Skeletal muscle satellite cell (primary cell): ENCODE measurements around the gene MOB3B. TPM values are rescaled to one million over a fixed set of nuclear protein-coding genes. Genes with fewer than 3 reads are reported as not detected.

Source experiments
- H3K27me3 ChIP-seq: 2 replicates; pipeline ENCODE4 v1.7.0; 2013; ENCODE audit warnings: low read length; ENCODE audit not compliant: control insufficient read depth, insufficient read depth
- H3K36me3 ChIP-seq: 2 replicates; pipeline ENCODE4 v1.7.0; 2013; ENCODE audit warnings: mild to moderate bottlenecking, control low read depth, low read length; ENCODE audit not compliant: insufficient read depth
- H3K4me1 ChIP-seq: 2 replicates; pipeline ENCODE4 v1.7.0; 2013; ENCODE audit warnings: low read length; ENCODE audit not compliant: control insufficient read depth, insufficient read depth
- H3K4me2 ChIP-seq: 2 replicates; pipeline ENCODE4 v1.7.0; 2013; ENCODE audit warnings: mild to moderate bottlenecking, low read length
- H3K4me3 ChIP-seq: 2 replicates; pipeline ENCODE4 v1.7.0; 2013; ENCODE audit warnings: low read length
- H3K9ac ChIP-seq: 2 replicates; pipeline ENCODE4 v1.7.0; 2013; ENCODE audit warnings: mild to moderate bottlenecking, low read depth, low read length, moderate library complexity
- H3K9me3 ChIP-seq: replicated peaks from 2 replicates; pipeline ENCODE4 v1.7.0; 2013; ENCODE audit warnings: mild to moderate bottlenecking, control low read depth, low read length
- total RNA-seq: library from RNA; depleted of rRNA; stranded (reverse); fragments of >200 nt; gene quantifications from 2 replicates; pipeline ENCODE4 v1.2.3, GENCODE V29; 2012; rRNA removed

Gene MOB3B
- 0.22 and 0.25 TPM in 2 replicates for total RNA-seq

- Histone ChIP-seq H3K9ac (peak within 1 kb of the TSS; percentile 29), H3K9me3 (no peaks in the 10 kb centered on the region), H3K4me2 (peak within 1 kb of the TSS; percentile 99), H3K4me3 (peak within 1 kb of the TSS; percentile 73), H3K4me1 (peaks cover 7% of the 10 kb centered on the region), H3K36me3 (no peaks in the 10 kb centered on the region), H3K27me3 (peaks cover 52% of the 10 kb centered on the region)
These were observed at the start of gene MOB3B for GRCh38 chr9:27529316-27530278. Gene MOB3B, minus strand, starts transcription at chr9:27529814. Its CDS starts 74,264 bp downstream, at chr9:27455550.

GRCh38 chr9:27573634-27574590, 44.3 kb upstream of the MOB3B start:
- Histone ChIP-seq H3K4me1 (peaks cover 14% of the 10 kb centered on the region), H3K27me3 (peaks cover 5% of the 10 kb centered on the region), H3K9me3 (no peaks in the 10 kb centered on the region), H3K4me3 (peak overlapping the region; percentile 83), H3K9ac (peak overlapping the region; percentile 85), H3K36me3 (no peaks in the 10 kb centered on the region), H3K4me2 (peak overlapping the region; percentile 78)

- H3K27me3 ChIP-seq: peaks cover 5% of the 10 kb centered on the region
- no peaks in the 10 kb centered on the region for H3K9me3 ChIP-seq
- H3K36me3 ChIP-seq: no peaks in the 10 kb centered on the region
- H3K9ac ChIP-seq: peak within 1 kb of the TSS; percentile 85
- peak within 1 kb of the TSS; percentile 83 for H3K4me3 ChIP-seq
- peaks cover 14% of the 10 kb centered on the region for H3K4me1 ChIP-seq
- peak within 1 kb of the TSS; percentile 91 for H3K4me2 ChIP-seq
These were observed 43.5 kb upstream of the MOB3B start, which contains the start of gene C9orf72 for GRCh38 chr9:27572918-27573633. Gene C9orf72, minus strand, starts transcription at chr9:27573481. Its CDS starts 6,361 bp downstream, at chr9:27567120.

DNA sequence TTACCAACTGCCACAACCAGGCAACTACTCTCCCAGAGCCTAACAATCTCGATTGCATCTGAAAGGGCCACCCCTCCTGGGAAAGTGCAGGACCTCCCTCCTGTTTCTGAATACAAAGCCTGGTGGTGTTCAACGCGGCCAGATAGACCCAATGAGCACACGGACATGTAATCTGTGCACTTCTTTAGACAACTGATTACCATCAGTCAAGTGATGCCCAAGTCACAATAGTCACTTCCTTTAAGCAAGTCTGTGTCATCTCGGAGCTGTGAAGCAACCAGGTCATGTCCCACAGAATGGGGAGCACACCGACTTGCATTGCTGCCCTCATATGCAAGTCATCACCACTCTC, 42.9 kb upstream of the MOB3B start:
- Histone ChIP-seq H3K4me1 (peaks cover 14% of the 10 kb centered on the region), H3K4me2 (peak overlapping the region; percentile 91), H3K9ac (peak overlapping the region; percentile 85), H3K4me3 (peak overlapping the region; percentile 83), H3K9me3 (no peaks in the 10 kb centered on the region), H3K27me3 (peaks cover 5% of the 10 kb centered on the region), H3K36me3 (no peaks in the 10 kb centered on the region)

DNA sequence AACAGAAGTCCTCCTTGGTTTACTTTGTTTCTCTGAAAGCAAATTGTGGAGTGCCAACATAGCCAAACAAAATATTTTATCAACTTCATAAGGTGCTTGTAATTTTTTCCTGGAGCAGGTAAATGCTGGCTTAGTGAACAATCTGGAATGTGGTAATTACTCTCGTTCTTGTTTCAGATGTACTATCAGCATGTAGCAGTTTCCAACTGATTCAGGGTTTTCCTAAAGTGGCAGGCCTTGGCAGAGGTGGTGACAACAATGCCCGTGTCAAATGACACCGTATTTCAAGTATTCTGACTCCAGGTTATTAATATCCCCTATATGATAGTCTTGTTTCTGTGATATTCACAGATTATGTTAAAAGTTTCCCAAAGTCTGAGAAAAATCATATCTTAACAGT, 42.4 kb upstream of the MOB3B start:
- Histone ChIP-seq H3K4me1 (peaks cover 14% of the 10 kb centered on the region), H3K4me3 (peak overlapping the region; percentile 83)

GRCh38 chr9:27571011-27571410, 41.4 kb upstream of the MOB3B start:
- Histone ChIP-seq H3K9ac (no peak overlapping the region), H3K36me3 (no peaks in the 10 kb centered on the region), H3K9me3 (no peaks in the 10 kb centered on the region), H3K4me3 (no peak overlapping the region), H3K27me3 (peaks cover 5% of the 10 kb centered on the region), H3K4me2 (no peak overlapping the region), H3K4me1 (peaks cover 14% of the 10 kb centered on the region)

More for the DNA sequence above, 42.4 kb upstream of the MOB3B start:
- peak overlapping the region; percentile 91 for H3K4me2 ChIP-seq
- H3K9me3 ChIP-seq: no peaks in the 10 kb centered on the region
- no peaks in the 10 kb centered on the region for H3K36me3 ChIP-seq
- peaks cover 5% of the 10 kb centered on the region for H3K27me3 ChIP-seq
- H3K9ac ChIP-seq: peak overlapping the region; percentile 85

DNA sequence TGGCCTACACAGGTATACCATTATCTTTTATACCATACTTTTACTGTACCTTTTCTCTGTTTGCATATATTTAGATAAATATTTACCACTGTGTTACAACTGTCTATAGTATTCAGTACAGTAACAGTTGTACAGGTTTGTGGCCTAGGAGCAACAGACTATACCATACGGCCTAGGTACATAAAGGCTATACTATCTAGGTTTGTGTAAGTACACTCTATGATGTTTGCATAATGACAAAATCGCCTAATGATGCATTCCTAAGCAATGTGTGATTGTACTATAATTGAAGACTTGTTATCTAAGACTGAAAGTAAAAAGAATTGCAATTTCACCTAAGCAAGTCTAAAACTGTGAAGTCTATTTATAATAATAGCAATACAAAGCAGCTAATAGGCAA, 39.8 kb upstream of the MOB3B start:
- Histone ChIP-seq H3K4me2 (no peak overlapping the region), H3K27me3 (peaks cover under 1% of the 10 kb centered on the region), H3K9me3 (no peaks in the 10 kb centered on the region), H3K36me3 (no peaks in the 10 kb centered on the region), H3K4me3 (no peak overlapping the region), H3K9ac (no peak overlapping the region), H3K4me1 (peaks cover 13% of the 10 kb centered on the region)

DNA sequence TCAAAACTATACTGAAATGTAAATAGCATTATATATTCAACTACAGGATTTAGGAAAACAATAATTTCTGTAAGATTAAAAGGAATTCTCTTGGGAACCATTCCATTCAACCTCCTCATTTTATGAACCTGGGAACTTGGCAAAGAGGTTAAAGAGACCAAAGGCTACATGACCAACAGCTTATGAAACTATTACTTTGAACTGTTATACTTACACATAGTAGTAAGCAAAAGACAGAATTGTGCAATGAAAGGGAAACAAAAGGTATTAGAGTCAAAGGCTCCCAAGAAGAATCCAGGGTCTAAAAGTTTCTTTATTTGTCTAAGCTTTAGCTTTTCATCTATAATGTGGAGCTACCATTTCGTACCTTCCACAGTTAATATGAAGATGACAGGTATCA, 36.5 kb upstream of the MOB3B start:
- Histone ChIP-seq H3K36me3 (no peaks in the 10 kb centered on the region), H3K9me3 (no peaks in the 10 kb centered on the region), H3K9ac (no peak overlapping the region), H3K4me2 (no peak overlapping the region), H3K27me3 (no peaks in the 10 kb centered on the region), H3K4me3 (no peak overlapping the region), H3K4me1 (no peaks in the 10 kb centered on the region)

- Histone ChIP-seq H3K4me3 (no peak overlapping the region), H3K9me3 (no peaks in the 10 kb centered on the region), H3K9ac (no peak overlapping the region), H3K36me3 (no peaks in the 10 kb centered on the region), H3K4me2 (no peak overlapping the region), H3K4me1 (no peaks in the 10 kb centered on the region), H3K27me3 (no peaks in the 10 kb centered on the region)
These were observed 36.1 kb upstream of the MOB3B start for GRCh38 chr9:27565696-27566095.

GRCh38 chr9:27564670-27565069, 35.1 kb upstream of the MOB3B start:
- Histone ChIP-seq H3K4me2 (no peak overlapping the region), H3K36me3 (no peaks in the 10 kb centered on the region), H3K9me3 (no peaks in the 10 kb centered on the region), H3K27me3 (no peaks in the 10 kb centered on the region), H3K4me1 (no peaks in the 10 kb centered on the region), H3K9ac (no peak overlapping the region), H3K4me3 (no peak overlapping the region)
